ENCODE measurements around the gene ZFP42.
"Not testable (repeated sequence)": the region's sequence is repeated elsewhere in the genome, so short reads cannot be mapped to it uniquely, and the experiment has no call there.

Gene ZFP42

DNA sequence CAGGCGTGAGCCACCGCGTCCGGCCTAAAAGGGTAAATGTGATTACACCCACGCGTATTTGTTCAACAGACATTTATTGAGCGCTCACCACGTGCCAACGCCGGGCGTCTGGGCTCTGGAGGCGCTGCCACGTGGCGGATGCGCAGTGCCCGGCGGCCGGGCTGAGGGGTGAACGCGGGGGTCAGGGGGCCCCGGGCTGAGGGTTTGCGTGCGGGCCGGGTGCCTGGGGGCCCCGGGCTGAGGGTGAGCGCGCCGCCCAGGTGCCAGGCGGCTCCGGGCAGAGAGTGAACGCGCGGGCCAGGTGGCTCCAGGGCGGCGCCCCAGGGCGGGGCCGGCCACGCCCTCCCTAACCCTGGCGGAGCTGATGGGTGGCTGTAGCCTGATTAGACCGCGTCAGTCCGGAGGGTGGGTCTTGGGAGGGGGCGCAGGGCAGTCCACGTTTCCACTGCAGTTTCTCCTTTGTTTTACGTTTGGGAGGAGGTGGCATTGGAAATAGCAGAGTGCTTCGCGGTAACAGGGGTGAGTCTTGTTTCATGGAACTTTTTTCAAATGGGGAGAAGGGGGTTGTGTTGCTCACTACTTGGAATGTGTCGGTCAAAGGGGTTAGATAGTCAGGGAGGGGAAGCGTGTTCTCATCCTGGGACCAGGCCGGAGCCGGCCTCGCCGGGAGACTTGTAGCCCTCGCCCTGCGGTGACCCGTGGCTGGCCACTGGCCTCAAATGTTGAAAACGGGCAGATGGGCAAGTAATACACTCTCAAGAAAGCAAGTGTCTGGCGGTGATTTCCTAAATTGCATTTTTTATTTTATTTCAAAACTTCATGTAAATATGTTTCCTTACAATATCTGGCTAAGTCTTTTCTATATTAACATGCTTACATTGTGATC lies at the start of gene ZFP42:
TSS of gene ZFP42 (plus strand) at position 450 of the 886 bp plus-strand sequence. CDS start 7,037 bp downstream, outside the sequence.
- DNase-seq: no peak

DNA sequence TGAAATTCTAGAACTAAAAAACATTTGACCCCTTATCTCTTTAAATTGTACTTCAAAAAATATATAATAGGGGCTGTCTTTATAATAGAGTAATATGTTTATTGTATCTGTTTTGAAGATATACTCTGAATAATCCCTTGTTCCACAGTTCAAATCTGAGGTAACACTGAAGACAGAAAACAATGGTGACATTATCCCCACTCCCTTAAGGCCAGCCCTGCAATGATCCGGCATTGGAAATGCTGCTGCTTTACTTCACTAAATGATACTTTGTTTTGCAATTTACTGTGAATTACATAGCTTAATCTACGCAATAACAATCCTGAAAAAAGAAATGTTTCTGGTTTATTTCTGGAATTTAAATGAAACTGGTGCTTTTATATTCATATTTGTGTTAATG lies 34.4 kb upstream of the ZFP42 start:
- no peak for DNase-seq

DNA sequence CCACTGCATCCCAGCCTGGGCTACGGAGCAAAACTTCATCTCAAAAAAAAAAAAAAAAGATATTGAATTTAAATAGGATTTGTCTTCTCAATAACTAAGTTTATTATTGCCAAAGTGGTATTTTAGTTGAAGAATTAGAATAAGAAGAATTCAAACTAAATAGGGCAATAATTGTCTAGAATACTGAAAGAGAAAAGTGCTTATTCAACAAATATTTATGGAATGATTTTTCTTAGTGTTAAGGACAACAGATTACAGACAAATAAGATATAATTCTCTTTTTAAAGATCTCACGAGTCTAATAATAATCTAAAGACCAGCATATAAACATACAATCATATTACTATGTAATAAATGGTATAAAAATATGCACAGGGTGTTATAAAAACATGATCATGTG lies 33.6 kb upstream of the ZFP42 start:
- DNase-seq: no peak

DNA sequence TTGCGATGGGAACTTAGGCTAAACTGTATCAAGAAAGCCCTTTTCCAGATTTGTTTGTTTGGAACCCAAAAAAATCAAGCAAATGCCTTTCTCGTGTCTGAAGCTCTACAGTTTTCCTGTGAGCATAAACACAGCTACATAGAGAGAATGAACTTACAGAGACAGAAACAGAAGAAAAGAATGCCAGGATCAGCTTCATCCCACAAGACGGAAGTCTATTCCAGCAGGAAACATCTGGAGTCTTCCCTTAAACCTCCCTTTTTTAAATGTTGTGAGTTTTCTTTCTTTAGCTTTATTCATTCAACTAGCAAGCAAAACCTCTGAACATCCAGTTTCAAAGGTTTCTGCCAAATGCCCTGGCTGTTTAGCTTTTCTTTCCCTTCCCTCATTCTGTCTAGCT lies 32.6 kb upstream of the ZFP42 start:
- DNase-seq: no peak

DNA sequence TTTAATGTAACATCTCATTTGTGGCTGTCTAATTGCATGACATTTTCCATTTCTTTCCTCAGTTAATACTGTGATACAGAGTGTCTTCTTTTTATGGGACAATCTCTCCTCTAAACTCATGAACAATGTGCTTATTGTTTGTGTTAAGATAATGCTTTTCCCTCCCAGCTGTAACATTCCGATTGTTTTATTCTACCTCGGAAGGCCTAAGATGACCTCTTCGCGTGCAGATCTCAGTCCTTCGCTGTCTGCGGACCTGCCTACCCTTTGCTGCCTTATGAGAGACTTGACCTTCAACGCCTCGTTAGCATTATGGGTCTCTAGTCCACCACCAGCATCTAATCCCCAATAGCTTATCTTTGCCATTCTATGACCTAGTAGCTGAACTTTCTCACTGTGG lies 29.8 kb upstream of the ZFP42 start:
- no peak for DNase-seq

DNA sequence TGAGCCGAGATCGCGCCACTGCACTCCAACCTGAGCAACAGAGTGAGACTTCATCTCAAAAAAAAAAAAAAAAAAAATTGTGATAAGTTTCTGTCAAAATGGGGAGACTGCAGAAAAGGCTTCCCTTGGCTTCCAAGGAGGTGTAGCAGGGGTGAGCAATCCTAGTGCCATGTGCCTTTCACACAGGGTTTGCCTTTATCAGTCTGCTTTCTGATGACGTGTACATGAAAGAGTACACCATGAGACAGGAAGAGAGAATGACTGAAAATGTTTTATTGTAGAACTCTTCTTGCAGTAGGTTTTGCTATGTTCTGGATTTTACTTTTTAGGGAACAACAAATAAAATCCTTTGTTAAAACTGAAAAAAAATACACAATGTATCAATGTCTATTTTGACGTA lies 23.4 kb upstream of the ZFP42 start:
- DNase-seq: no peak

DNA sequence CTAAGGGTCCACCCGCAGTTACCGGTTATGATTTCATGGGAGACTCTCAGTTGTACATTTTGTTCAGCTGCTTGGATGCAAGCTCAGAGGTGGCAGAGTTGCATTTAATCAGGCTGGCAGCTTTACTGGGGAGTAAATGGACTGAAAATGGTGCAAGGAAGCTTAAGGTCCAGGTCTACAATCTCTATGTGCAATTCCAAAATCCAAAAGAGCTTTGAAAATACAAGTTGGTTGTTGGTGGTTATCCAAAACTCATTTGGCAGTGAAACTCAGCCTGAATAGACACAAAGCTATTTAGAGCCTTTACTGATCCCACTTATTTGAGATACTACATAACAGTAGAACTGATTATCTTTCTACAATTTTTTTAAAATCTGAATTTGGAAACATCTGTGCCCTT lies 11.8 kb upstream of the ZFP42 start:
- DNase-seq: no peak

DNA sequence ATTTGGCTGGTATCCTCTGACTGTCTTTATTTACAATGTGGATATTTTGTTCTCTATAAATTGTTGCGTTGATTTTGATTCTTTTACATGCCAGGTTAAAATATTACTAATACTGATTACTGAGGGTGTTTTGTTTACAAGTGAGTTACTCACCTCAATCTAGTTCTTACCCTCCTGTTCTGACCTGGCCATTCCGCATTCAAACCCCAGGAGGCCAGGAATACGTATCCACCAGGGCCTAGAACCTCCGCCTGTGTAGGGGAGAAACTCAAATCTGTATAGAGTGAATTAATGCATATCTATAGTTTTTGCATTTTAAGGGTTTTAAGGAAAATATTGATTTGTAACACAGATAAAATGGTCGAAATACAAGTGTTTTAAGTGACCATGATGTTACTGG lies 2.6 kb upstream of the ZFP42 start:
- DNase-seq: no peak

DNA sequence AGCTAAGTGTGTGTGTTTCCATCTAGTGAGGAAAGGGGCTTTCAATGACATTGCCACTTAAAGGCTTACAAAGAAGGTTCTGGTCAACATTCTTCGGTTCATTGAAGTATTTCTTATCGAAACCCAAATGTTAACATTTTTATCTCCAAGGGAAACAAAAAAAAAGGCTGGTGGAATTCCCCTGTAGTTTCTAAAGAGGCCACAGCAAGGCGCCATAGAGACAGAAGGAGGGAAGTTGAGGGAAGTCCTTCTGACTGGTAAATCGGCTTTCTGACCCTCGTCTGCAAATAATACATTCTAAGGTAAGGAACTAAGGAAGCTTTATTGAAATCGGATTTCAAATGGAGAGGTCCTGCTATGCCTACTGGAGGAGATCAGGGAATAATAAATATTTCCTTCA lies 1.7 kb upstream of the ZFP42 start:
- DNase-seq: no peak

DNA sequence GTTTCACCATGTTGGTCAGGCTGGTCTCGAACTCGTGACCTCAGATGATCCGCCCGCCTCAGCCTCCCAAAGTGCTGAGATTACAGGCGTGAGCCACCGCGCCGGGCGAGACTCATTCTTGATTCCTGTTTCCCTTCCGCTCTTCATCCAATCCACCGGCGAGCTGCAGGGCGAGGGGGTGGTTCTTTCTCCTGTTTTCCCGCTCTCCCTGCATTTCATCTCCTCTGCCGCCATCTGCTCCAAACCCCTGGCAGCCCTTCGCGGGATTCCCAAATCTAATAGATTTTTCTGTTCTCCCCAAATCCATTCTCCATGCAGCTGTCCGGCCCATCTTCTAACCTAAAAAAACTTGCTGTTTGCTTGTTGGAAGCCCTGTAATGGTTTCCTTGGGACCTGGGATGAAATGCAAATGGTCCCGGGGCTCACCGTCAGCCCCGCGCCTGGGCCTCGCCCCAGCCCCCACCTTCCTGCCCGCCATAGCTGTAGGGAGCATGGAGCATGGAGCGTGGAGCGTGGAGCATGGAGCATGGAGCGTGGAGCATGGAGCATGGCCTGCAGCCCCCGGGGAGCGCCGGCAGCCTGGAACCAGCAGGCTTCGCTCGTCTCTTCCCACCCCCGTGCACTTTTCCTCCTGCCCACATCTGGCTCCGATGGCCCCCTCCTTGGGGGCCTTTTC lies 1.1 kb downstream of the ZFP42 start:
- no peak for DNase-seq

DNA sequence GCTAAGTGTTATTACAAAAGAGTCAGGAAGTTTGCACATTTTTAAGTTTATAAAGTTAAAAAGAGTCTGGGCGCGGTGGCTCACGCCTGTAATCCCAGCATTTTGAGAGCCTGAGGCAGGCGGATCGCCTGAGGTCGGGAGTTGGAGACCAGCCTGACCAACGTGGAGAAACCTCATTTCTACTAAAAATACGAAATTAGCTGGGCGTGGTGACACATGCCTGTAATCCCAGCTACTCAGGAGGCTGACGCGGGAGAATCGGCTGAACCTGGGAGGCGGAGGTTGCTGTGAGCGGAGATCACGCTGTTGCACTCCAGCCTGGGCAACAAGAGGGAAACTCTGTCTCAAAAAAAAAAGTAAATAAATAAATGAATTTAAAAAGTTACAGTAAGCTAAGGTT lies 2.4 kb downstream of the ZFP42 start:
- DNase-seq: not testable (repeated sequence)

DNA sequence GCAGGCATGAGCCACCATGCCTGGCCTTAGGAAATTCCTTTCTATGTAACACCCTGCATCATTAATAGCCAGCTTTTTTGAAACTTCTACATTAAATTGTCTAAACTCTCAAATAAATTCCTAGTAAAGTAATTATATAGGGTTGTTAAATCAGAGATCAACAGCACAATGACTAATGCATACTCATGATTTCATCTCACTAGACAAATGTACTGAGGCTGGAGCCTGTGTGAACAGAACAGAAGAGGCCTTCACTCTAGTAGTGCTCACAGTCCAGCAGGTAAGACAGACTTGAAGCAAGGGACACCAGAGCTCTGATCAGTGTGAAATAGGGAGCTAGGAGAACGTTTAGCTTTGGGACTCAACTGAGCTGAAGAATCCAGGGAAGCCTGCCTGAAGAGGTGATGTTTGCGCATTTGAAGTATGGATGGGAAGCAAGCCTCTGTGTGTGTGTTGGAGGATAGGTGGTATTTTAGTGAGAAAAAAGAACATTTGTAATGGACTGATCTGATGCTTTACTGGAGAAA lies 3.9 kb downstream of the ZFP42 start:
- DNase-seq: no peak

DNA sequence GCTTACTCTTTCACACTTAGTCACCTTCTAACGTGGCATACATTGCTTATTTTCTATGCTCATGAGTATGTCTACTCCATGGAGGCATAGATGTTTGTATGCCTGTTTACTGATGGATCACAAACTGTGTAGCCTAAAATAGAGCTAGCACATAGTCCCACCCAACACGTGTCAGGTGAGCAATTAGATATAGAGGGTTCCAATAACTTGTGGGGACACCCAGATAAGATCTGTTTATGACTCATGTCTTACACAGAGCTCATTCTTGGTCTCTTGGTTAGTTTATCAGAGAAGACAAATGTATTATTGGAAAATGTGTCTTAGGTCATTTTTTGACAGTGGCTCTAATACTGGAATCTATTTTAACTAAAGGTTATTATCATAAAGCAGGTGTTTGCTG lies 6.8 kb downstream of the ZFP42 start:
- DNase-seq: no peak

DNA sequence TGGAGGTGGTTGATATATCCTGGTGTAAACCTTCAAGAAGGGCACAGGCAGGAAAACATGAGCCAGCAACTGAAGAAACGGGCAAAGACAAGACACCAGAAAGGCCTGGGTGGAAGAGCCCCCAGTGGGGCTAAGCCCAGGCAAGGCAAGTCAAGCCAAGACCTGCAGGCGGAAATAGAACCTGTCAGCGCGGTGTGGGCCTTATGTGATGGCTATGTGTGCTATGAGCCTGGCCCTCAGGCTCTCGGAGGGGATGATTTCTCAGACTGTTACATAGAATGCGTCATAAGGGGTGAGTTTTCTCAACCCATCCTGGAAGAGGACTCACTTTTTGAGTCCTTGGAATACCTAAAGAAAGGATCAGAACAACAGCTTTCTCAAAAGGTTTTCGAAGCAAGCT lies 7.2 kb downstream of the ZFP42 start:
- DNase-seq: no peak

DNA sequence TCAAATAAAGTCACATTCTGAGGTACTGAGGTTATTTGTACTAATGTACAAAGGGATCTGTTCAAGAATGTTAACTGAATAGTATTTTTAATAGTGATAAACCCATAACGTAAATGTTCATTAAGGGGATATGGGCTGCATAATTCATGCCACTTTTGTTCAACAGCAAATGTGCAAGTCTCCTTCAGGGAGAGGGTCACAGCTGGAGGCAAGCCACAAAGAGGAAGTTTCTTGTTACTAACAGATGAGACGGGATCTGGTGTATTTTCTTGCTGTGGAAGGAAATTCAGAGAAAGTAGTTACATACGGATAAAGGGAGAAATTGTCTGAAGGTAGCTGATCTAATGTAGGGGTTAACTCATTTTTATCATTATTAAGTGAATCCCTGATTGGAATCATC lies 10.0 kb downstream of the ZFP42 start:
- DNase-seq: no peak

DNA sequence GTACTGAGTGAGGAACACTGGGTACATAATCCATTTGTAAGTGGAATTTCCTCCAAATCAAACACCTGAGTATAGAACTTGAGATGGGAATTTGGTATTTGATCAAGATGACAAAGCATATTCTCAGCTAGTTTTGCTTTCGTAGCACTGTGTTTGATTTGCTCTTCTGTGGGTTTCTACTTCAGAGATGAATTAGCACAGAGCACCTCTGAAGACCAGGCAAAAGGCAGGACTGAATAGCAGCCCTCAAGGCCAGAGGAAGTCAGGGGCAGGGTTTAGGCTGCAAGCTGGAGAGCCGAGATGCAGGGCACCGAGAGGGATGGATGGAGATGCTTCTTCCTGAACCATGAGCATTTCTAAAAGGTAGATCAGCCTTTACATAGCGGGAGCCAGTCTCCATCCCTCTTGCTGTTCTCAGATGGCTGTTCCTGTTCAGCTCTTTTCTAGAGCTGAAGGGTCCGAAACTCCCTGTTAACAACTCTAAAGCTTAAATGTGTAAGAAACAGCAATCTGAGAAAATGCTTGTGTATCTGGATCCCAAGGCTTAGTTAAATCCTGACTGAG lies 10.8 kb downstream of the ZFP42 start:
- DNase-seq: no peak

DNA sequence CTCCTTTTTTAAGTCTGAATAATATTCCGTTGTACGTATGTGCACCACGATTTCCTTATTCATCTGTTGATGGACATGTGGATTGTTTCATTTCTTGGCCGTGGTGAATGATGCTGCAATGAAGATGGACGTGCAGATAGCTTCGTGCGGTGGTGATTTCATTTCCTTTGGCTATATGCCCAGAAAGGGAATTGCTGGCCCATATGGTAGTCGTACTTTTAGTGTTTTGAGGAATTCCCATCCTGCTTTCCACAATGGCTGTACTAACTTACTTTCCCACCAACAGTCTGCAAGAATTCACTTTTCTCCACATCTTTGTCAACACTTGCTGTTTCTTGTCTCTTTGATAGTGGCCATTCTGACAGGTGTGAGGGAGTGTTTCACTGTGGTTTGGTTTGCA lies 12.8 kb downstream of the ZFP42 start:
- no peak for DNase-seq

DNA sequence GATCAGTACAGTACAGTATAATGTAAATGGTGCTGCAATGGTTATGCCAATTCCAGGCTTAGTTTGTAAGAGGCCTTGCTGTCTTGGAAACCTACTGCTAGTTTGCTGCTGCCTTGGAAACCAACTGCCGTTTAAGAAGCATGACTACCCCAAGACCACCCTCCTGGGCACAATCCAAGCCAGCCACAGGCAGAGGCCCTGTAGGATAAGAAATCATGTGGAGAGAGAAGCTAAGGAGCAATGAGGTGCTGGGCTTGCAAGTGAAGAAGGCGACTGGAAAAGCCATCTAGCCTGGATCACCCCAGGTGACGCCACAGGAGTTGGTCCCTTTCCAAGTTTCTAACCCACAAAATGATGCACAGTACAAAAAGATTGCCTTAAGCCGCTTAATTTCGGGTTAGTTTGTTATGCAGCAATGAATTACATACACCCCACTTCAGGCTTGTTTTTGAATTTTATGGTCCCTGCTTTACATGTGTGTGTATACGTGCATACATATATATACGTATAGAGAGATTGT lies 16.9 kb downstream of the ZFP42 start:
- no peak for DNase-seq

DNA sequence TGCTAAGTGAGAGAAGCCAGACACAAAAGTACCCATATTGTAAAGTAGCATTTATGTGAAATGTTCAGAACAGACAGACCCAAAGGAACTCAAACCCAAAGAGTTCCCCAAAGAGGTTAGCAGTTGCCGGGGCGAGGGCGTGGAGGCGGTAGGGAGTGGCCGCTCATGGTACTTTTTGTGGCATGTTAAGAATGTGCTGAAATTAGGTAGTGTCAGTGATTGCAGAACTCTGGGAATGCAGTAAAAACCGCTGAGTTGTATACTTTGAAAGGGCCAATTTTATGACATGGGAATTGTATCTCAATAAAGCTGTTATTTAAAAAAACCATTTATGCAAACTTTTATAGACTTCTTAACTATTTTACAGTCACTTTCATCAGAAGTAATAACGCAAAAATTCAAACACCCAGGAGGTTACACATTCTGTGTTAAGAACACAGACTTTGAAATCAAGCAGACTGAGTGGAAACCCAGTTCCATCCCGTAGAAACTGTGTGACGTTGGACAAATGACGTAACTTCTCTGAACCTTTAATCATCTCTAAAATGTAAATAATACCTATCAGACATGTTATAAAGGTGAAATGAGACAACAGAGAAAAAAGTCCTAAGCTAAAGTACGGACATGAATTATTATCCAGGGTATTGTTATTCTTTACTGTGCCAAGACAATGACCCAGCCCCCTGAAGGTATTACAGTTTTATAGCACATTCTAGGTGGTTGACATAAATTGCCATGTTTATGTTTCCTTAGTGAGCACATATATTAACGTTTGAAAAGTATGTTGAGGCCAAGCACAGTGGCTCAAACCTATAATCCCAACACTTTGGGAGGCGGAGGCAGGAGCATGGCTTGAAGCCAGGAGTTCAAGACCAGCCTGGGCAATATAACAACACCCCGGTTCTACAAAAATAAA lies 19.7 kb downstream of the ZFP42 start:
- no peak for DNase-seq

DNA sequence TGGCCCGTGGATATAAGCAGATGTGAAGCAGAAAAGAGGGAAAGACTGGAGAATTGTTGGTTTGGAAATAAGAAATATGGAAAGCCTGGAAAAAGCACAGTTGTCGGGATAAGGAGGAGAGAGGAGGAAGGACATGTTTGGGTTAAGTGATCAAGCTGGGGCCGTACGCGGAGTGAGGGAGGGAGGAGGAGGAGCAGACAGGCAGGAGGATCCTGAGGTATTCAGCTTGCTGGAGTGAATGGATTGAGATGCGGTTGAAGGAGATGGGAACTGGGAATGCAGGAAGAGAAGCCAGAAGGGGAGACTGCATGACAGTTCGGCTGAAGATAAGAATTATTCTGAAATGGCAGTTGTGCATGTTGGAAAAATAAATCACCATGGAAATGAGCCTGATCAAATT lies 21.2 kb downstream of the ZFP42 start:
- DNase-seq: no peak

DNA sequence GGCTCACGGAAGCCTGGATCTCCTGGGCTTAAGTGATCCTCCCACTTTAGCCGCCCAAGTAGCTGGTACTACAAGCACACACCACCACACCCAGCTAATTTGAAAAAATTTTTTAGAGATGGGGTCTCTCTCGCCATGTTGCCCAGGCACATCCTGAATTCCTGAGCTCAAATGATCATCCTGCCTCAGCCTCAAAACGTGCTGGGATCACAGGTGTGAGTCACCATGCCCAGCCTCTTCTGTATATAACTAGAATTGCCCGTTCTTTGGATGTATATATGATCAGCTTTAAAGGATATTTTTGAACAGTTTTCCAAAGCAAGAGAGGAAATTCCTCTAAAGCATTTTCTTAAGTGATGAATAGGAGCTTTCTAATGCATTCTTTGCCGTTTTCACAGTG lies 22.7 kb downstream of the ZFP42 start:
- DNase-seq: no peak

DNA sequence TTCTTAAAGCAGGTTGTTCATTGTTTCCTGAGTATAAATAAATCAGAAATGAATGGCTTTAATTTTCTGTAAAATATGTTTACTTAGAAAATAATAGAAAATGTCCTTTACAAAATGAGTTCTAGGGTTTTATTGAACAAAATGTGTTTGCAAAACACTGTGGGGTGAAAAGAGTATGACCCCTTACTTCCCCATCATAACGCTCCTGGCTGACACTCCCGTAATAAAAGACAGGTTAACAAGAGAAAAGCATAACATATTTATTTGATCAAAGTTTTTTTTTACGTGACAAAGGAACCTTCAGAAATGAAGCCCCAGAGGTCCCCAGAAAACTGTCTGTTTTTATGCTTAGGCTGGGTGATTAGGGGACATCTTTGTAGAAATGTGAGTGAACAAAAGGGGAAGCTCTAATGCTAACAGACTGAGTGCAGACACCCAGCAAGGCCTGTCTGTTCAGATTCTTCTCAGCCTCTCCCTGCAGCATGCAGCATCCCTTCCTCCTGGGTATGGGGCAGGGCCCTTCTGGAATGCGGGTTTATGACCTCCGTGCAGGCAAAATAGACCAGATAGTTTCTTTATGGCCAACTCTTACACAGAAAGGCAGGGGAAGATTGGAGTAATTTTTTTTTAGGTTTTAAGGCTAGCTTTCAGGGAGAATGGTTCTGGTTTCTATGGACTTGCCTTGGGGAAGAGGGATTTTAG lies 26.1 kb downstream of the ZFP42 start:
- no peak for DNase-seq
